GM21526 (cell line): ENCODE data around the gene NUDT22.

Experiments used
- ATAC-seq: cut with Tn5 transposase; IDR thresholded peaks from one replicate; pipeline ENCODE4 v1.9.1; 2021; ENCODE audit warnings: moderate library complexity; ENCODE audit not compliant: unreplicated experiment, low FRiP score

The NUDT22 gene

GRCh38 chr11:64268025-64268892 lies 42.2 kb downstream of the NUDT22 start:
- ATAC-seq, result no peak

DNA sequence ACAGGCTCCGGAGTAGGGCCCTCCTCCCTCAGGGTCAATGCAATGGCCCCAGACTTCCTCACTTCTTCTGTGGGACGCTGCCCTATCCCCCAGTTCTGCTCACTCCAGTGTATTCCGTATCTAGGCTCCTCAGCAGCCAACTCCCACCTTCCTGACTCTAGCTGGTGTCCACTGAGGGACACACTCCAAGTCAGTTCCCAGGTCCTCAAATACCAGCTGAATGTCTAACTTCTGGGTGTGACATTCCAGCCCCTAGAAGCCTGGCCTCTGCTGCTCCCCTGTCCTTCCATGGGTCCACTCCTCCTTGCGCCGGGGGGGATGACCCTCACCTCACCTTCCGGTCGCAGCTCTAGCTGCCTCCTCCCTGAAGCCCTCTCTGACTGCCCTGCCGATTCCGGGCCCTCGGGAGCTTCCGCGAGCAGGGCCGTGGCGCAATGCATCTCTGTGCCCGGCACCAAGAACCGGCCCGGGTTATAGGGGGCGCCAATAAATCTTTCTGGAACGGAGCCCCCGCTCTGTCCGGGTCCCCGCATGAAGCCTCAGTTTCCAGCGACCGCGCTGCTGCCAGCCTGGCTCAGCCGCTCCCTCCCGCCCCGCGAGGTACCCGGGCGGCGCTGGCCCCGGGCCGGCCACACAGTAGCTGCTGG lies 42.9 kb downstream of the NUDT22 start:
- ATAC-seq, result peak; percentile 17

DNA sequence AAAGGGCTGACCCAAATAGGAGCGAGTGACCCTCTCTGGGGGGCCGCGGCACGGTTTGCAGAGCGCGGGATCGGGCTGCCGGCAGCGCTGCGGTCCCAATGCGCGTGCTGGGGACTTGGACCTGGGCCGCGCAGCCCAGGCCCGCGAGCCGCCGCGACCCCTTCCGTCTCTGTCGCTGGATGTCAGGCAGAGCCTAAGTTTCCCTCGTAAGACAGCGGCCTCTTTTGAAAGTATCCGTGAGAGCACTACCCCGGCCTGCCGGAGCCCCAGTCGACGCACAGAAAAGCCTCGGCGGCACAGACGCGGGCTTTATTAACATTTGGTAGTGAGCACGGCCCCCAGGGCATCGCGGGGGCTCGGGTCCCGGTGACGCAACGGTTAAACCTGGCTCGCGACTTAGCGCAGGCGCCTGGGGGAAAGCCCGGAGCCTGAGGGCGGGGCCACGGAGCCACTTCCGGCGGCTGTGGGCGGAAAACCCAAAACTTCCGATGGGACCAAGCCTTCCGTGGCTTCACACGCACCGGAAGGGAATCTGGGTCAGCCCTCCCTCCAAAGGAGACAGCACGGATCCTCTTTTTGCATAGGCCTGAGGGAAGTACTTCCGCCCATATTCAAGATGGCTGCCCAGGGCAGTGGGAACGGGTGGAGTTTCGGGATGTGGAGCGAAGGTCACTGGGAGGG lies 43.6 kb downstream of the NUDT22 start:
- peak; percentile 48 for ATAC-seq

- no peak for ATAC-seq
Observed at GRCh38 chr11:64275031-64275800, 49.1 kb downstream of the NUDT22 start.

- ATAC-seq, result no peak
Observed at GRCh38 chr11:64275841-64276240, 49.8 kb downstream of the NUDT22 start.

DNA sequence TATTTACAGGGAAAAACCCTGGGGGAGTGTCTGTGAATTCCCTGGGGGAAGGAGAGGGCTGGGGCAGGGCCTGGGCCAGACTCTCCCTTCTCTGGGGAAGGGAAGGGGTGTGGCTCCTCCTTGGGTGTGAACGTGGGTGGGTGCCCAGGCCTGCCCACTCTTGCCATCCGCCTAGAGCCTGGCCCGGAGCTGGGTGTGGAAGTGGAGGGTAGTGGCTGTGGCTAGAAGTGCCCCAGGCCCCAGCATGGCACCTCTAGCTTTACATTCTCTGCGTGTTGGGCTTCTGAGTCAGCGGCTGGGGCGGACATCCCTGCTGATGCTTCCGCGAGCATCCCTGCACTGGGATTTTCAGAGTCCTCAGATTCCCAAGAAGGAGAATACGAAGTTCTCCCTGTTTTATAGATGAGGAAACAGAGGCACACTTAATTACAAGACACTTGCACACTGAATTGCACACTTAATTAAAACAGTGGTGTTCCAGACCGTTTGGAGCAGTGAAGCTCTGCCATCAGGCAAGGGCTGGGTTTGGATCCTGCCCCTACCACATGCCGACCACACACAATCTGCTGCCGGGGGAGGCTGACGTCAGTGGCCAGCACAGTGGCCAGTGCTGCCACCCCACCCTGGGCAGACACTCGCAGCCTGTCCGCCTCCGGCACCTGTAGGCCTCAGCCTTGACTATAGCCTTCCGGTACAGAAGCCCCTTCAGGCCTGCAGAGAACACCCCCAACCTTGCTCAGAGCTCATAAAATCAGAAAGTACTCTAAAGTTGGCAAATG lies 50.8 kb downstream of the NUDT22 start:
- ATAC-seq, result no peak

GRCh38 chr11:64278576-64279190 lies 52.6 kb downstream of the NUDT22 start:
- no peak for ATAC-seq
